K562 (cell line): ENCODE measurements around the gene PLOD1. TPM values are rescaled to one million over a fixed set of nuclear protein-coding genes. Genes with fewer than 3 reads are reported as not detected.

Experiments used
- ATAC-seq: fragments of 200-7000 bp; cut with Tn5 transposase; 3 replicates; pipeline ENCODE4 v1.9.1; 2020; ENCODE audit warnings: moderate library complexity
- BruUV-seq: library from RNA; stranded (reverse); fragments of 400-500 nt; replicated peaks from 2 replicates; lab custom pipeline; 2021; lab: Mats Ljungman, UMichigan
- CTCF ChIA-PET: fragments of 300-600 bp; formaldehyde crosslinking; extraction: SDS; loops from one replicate; lab custom pipeline; 2021; ENCODE audit warnings: low intra/inter-chr PET ratio; lab: Yijun Ruan, JAX
- POLR2A ChIA-PET: fragments of 300-600, 350-650 bp; sonication (Branson Sonifier 250); formaldehyde crosslinking; extraction: SDS; loops from one replicate; lab custom pipeline; 2021; ENCODE audit warnings: antibody characterized with exemption, inconsistent platforms; lab: Yijun Ruan, JAX
- DNase-seq, 4 experiments: peaks; one replicate each; pipeline versions ENCODE4 v3.0.0 to v3.0.0-alpha.2; 2011 to 2018; ENCODE audit warnings: low spot score in 3 of 4, mixed read lengths in 3 of 4; ENCODE audit errors: extremely low read depth in 1 of 4
- FAIRE-seq: peaks from 2 replicates; lab custom pipeline; 2011; peaks lifted over from hg19 to GRCh38; lab: Jason Lieb, UNC
- H2AFZ ChIP-seq: 2 replicates; pipeline ENCODE4 v1.6.0; 2011; ENCODE audit warnings: low read depth, low read length, control low read depth, inconsistent platforms
- H3K27ac ChIP-seq: fragments of 200-600 bp; 3 replicates; pipeline ENCODE4 v1.8.0; 2011; ENCODE audit warnings: low read depth, mild to moderate bottlenecking, control low read depth, inconsistent platforms, low read length, moderate library complexity, mixed read lengths; ENCODE audit errors: extremely low read depth
- H3K27me3 ChIP-seq, 2 experiments: fragments of 300-600 bp in 1 of 2; 2 replicates in 1 of 2; 3 replicates in 1 of 2; pipeline versions ENCODE4 v1.6.0 to v1.8.0; 2011; ENCODE audit warnings: inconsistent platforms in 2 of 2, low read length in 2 of 2, mild to moderate bottlenecking in 1 of 2, mixed read lengths in 1 of 2, moderate library complexity in 1 of 2; ENCODE audit not compliant: control insufficient read depth in 2 of 2, insufficient read depth in 2 of 2
- H3K36me3 ChIP-seq: fragments of 300-600 bp; 3 replicates; pipeline ENCODE4 v1.8.0; 2011; ENCODE audit warnings: mild to moderate bottlenecking, low read length, inconsistent platforms; ENCODE audit not compliant: control insufficient read depth, insufficient read depth
- H3K4me1 ChIP-seq, 2 experiments: fragments of 200-600 bp in 1 of 2; replicated peaks in 1 of 2; 2 replicates in 1 of 2; 3 replicates in 1 of 2; pipeline versions ENCODE4 v1.5.1 to v1.8.0; 2011; ENCODE audit warnings: inconsistent platforms in 2 of 2, low read length in 2 of 2, mild to moderate bottlenecking in 1 of 2, mixed read lengths in 1 of 2, moderate library complexity in 1 of 2; ENCODE audit not compliant: control insufficient read depth in 2 of 2, insufficient read depth in 2 of 2
- H3K4me2 ChIP-seq: 2 replicates; pipeline ENCODE4 v1.6.1; 2011; ENCODE audit warnings: low read length, control low read depth, inconsistent platforms, mixed read lengths; ENCODE audit not compliant: insufficient read depth
- H3K4me3 ChIP-seq: fragments of 200-600 bp; sonication (generic), shearing (Covaris generic); 2 replicates; pipeline ENCODE4 v1.5.1; 2016; ENCODE audit warnings: control low read depth, inconsistent platforms
- H3K79me2 ChIP-seq: fragments of 200-600 bp; 3 replicates; pipeline ENCODE4 v1.8.0; 2011; ENCODE audit warnings: low read length, inconsistent platforms; ENCODE audit not compliant: control insufficient read depth, insufficient read depth
- H3K9ac ChIP-seq, 2 experiments: 2 replicates each; pipeline versions ENCODE4 v1.6.0 to v1.6.1; 2011; ENCODE audit warnings: low read depth in 2 of 2, low read length in 2 of 2, control low read depth in 1 of 2, inconsistent platforms in 1 of 2, mild to moderate bottlenecking in 1 of 2, mixed read lengths in 1 of 2; ENCODE audit not compliant: insufficient read depth in 1 of 2
- H3K9me1 ChIP-seq: one replicate; pipeline ENCODE4 v1.6.0; 2011; ENCODE audit warnings: inconsistent platforms, mild to moderate bottlenecking, low read length, moderate library complexity; ENCODE audit not compliant: control insufficient read depth, insufficient read depth
- H3K9me3 ChIP-seq: replicated peaks from 2 replicates; pipeline ENCODE4 v1.5.1; 2011; ENCODE audit warnings: low read depth, low read length, inconsistent platforms; ENCODE audit not compliant: control insufficient read depth, insufficient read depth
- H4K20me1 ChIP-seq: replicated peaks from 2 replicates; pipeline ENCODE4 v1.6.1; 2011; ENCODE audit warnings: low read length, inconsistent platforms, mixed read lengths; ENCODE audit not compliant: control insufficient read depth, insufficient read depth
- EP300 ChIP-seq: IDR thresholded peaks from 2 replicates; pipeline ENCODE4 v1.6.1; 2012; ENCODE audit warnings: low read length, improper control_type of control experiment
- ETV6 ChIP-seq, 3 experiments: fragments of 150-350 bp in 1 of 3; sonication (generic) in 1 of 3; formaldehyde crosslinking in 1 of 3; IDR thresholded peaks; 2 replicates each; pipeline versions ENCODE4 v1.6.1 to v1.8.0; 2014 to 2022; ENCODE audit warnings: borderline replicate concordance in 2 of 3, low read depth in 2 of 3, antibody characterized with exemption in 1 of 3, low read length in 1 of 3, mild to moderate bottlenecking in 1 of 3, missing genetic modification reagents in 1 of 3
- GATAD2B ChIP-seq: fragments of 450-650 bp; IDR thresholded peaks from 2 replicates; pipeline ENCODE4 v1.6.1; 2017; ENCODE audit warnings: mild to moderate bottlenecking, borderline replicate concordance
- HDAC1 ChIP-seq, 2 experiments: fragments of 450-650 bp; IDR thresholded peaks; 2 replicates each; pipeline ENCODE4 v1.6.1; 2016 to 2017; ENCODE audit warnings: inconsistent platforms in 1 of 2, mild to moderate bottlenecking in 1 of 2, moderate library complexity in 1 of 2
- HINFP ChIP-seq: fragments of 450-650 bp; conservative IDR thresholded peaks from 2 replicates; pipeline ENCODE4 v1.6.1; 2016; ENCODE audit warnings: missing genetic modification characterization, low read depth, mild to moderate bottlenecking, control low read depth, missing compliant biosample characterization
- JUNB ChIP-seq: fragments of 450-650 bp; formaldehyde crosslinking; conservative IDR thresholded peaks from 2 replicates; pipeline ENCODE4 v1.4.0; 2020; ENCODE audit warnings: mild to moderate bottlenecking
- NRF1 ChIP-seq, 2 experiments: fragments of 450-650 bp; IDR thresholded peaks in 1 of 2; conservative IDR thresholded peaks in 1 of 2; 2 replicates each; pipeline ENCODE4 v1.6.1; 2014; ENCODE audit warnings: mild to moderate bottlenecking in 2 of 2
- NUFIP1 ChIP-seq: fragments of 450-650 bp; IDR thresholded peaks from 2 replicates; pipeline ENCODE4 v1.6.1; 2018; ENCODE audit not compliant: partially characterized antibody
- SETDB1 ChIP-seq: IDR thresholded peaks from one replicate; pipeline ENCODE4 v1.6.1; 2012; ENCODE audit warnings: low read length, control low read depth, inconsistent platforms
- TCF7L2 ChIP-seq: fragments of 150-350 bp; IDR thresholded peaks from 2 replicates; pipeline ENCODE4 v1.6.1; 2016; ENCODE audit warnings: low read depth, mild to moderate bottlenecking, low read length, moderate library complexity
- ZNF316 ChIP-seq: fragments of 450-650 bp; IDR thresholded peaks from 2 replicates; pipeline ENCODE4 v1.6.1; 2016
- ZNF318 ChIP-seq, 2 experiments: fragments of 450-650 bp; IDR thresholded peaks; 2 replicates each; pipeline ENCODE4 v1.6.1; 2016; ENCODE audit warnings: mild to moderate bottlenecking in 2 of 2, borderline replicate concordance in 1 of 2, low read depth in 1 of 2, moderate library complexity in 1 of 2
- ZNF780A ChIP-seq: fragments of 250-450 bp; sonication (Bioruptor Pico); IDR thresholded peaks from 2 replicates; pipeline ENCODE4 v1.5.0; 2021; ENCODE audit warnings: mild to moderate bottlenecking
- ZSCAN29 ChIP-seq: fragments of 450-650 bp; IDR thresholded peaks from 2 replicates; pipeline ENCODE4 v1.6.1; 2017
- WGBS: fragments of 100-300 bp; shearing (Covaris generic); methylation state at CpG from one replicate; pipeline ENCODE4 v1.1.6; 2016; ENCODE audit warnings: low coverage, mixed read lengths; ENCODE audit not compliant: insufficient coverage; ENCODE audit errors: missing lambda C conversion rate; 5-methylcytosine and 5-hydroxymethylcytosine counted together
- in situ Hi-C: fragments of 300-500 bp; cut with MboI; formaldehyde crosslinking; loops from 4 replicates; pipeline ENCODE4 v1.15.0; 2018; ENCODE audit warnings: inconsistent platforms, mixed read lengths
- intact Hi-C: fragments of 100-400 bp; cut with micrococcal nuclease; formaldehyde crosslinking; loops from 2 replicates; pipeline ENCODE4 v1.14.2; 2022
- polyA plus RNA-seq, 8 experiments: library from polyadenylated mRNA; depleted of rRNA in 4 of 8; stranded (reverse) in 5 of 8; unstranded in 3 of 8; fragments of >200 nt; fragmentation: Nextera tagmentation in 2 of 8; fragmentation: Illumina TruSeq in 1 of 8; extraction: Ambion mirVana in 2 of 8; extraction: Trizol in 1 of 8; gene quantifications; 2 replicates each; pipeline versions ENCODE4 v1.2.1 to v1.2.3, GENCODE V29; 2011 to 2014; ENCODE audit warnings: inconsistent platforms in 1 of 8, missing spikeins in 1 of 8
- total RNA-seq, 7 experiments: library from RNA; depleted of rRNA in 6 of 7; stranded (reverse); fragments of >200 nt in 6 of 7; fragmentation: Illumina TruSeq in 2 of 7; extraction: Trizol in 2 of 7; gene quantifications; 2 replicates each; pipeline versions ENCODE4 v1.2.1 to v1.2.3, GENCODE V29; 2011 to 2021; ENCODE audit warnings: low replicate concordance in 1 of 7

PLOD1 gene
- total and polyA plus RNA-seq, 9 of the 15 experiments (the other 6 are each of a cell fraction or from before 2014, with no cell fraction given) = 16.6 to 90.8 (median 52.7) TPM

GRCh38 chr1:11921022-11921421 lies 13.5 kb upstream of the PLOD1 start:
- H3K79me2 ChIP-seq = peaks cover 51% of the 10 kb centered on the region
- no peak overlapping the region for H3K4me2 ChIP-seq
- no peak overlapping the region for H3K4me3 ChIP-seq
- no peaks in the 10 kb centered on the region for H3K9me1 ChIP-seq
- H3K27me3 ChIP-seq = no peaks in the 10 kb centered on the region
- no peaks in the 10 kb centered on the region for H3K9me3 ChIP-seq
- ATAC-seq (no peak), FAIRE-seq (no peak), DNase-seq (no peak)
- no peak overlapping the region for H3K9ac ChIP-seq
- 96% methylated on average over 9 of the region's 9 CpGs for WGBS
- H3K36me3 ChIP-seq = peaks cover 67% of the 10 kb centered on the region
- BruUV-seq = no TSS peak
- peaks cover 12 to 44% of the 10 kb centered on the region in 2 experiments; a peak in 4 of 5 replicates for H3K4me1 ChIP-seq
- in situ Hi-C loops (no loop called here), intact Hi-C loops (no loop called here)
- peaks cover 22% of the 10 kb centered on the region for H4K20me1 ChIP-seq
- CTCF ChIA-PET = no interaction called here
- H2AFZ ChIP-seq = no peak overlapping the region
- H3K27ac ChIP-seq = no peak overlapping the region
- POLR2A ChIA-PET = interaction anchor here (0.6 to 8.0 kb wide), 3 partner anchors 12 to 123 kb away, joined by 3 to 236 read pairs (median 3); partner anchors contain the start of gene PLOD1
- TF ChIP-seq TCF7L2 (no peak), NRF1 (conservative IDR thresholded peaks at IDR 0.05 in 1 of 2, IDR thresholded peaks at IDR 0.05 in 1 of 2) (no peak), SETDB1 (no peak), NUFIP1 (no peak), ZNF316 (no peak), ZNF780A (CRISPR knock-in tag) (no peak), GATAD2B (no peak), EP300 (no peak), ZNF318 (IDR thresholded peaks at IDR 0.05; ENCODE audit: borderline replicate concordance in 1 of 2, low read depth in 1 of 2) (no peak), ZSCAN29 (no peak), JUNB (no peak), HINFP (tag) (no peak), ETV6 (IDR thresholded peaks at IDR 0.05; ENCODE audit: borderline replicate concordance in 1 of 2, low read depth in 2 of 2, low read length in 1 of 2) (no peak), ETV6 (CRISPR knock-in tag; IDR thresholded peaks at IDR 0.05; ENCODE audit: borderline replicate concordance) (no peak), HDAC1 (IDR thresholded peaks at IDR 0.05) (no peak)
